ENCODE measurements around the gene DPEP2NB.

DNA sequence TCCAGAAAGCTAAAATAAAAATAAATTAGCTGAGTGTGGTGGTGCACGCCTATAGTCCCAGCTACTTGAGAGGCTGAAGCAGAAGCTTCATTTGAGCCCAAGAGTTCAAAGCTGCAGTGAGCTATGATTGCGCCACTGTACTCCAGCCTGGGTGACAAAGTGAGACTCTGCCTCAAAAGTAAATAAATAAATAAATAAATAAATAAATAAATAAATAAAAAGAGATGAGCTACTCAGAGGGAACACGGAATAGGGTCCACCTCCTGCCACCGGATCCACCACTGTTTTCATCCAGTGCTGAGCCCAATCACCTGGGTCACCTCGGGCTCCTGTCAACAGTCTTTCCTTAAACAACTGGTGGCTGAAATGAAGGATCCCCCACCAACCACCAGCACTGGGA, 28.8 kb downstream of the DPEP2NB start:
- TF ChIP-seq POLR2A (IDR thresholded peaks at IDR 0.05), result no peak
- TF ChIP-seq, protein P1, sequence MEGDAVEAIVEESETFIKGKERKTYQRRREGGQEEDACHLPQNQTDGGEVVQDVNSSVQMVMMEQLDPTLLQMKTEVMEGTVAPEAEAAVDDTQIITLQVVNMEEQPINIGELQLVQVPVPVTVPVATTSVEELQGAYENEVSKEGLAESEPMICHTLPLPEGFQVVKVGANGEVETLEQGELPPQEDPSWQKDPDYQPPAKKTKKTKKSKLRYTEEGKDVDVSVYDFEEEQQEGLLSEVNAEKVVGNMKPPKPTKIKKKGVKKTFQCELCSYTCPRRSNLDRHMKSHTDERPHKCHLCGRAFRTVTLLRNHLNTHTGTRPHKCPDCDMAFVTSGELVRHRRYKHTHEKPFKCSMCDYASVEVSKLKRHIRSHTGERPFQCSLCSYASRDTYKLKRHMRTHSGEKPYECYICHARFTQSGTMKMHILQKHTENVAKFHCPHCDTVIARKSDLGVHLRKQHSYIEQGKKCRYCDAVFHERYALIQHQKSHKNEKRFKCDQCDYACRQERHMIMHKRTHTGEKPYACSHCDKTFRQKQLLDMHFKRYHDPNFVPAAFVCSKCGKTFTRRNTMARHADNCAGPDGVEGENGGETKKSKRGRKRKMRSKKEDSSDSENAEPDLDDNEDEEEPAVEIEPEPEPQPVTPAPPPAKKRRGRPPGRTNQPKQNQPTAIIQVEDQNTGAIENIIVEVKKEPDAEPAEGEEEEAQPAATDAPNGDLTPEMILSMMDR (IDR thresholded peaks at IDR 0.05), result no peak
